SK-N-SH (cell line): ENCODE measurements around the gene SPRING1. TPM values are rescaled to one million over a fixed set of nuclear protein-coding genes. Genes with fewer than 3 reads are reported as not detected.

Source experiments
- CTCF ChIA-PET: fragments of 300-600, 350-600 bp; formaldehyde crosslinking; extraction: SDS; loops from one replicate; lab custom pipeline; 2021; lab: Yijun Ruan, JAX
- POLR2A ChIA-PET: fragments of 350-600 bp; sonication (Branson Sonifier 250); formaldehyde crosslinking; extraction: SDS; loops from one replicate; lab custom pipeline; 2020; ENCODE audit warnings: antibody characterized with exemption, inconsistent platforms; lab: Yijun Ruan, JAX
- DNase-seq: peaks from one replicate; pipeline ENCODE4 v3.0.0; 2012
- H2AFZ ChIP-seq: fragments of 200-600 bp; sonication (generic); 2 replicates; pipeline ENCODE4 v1.8.1; 2016; ENCODE audit warnings: antibody characterized with exemption, mild to moderate bottlenecking, low read depth
- H3F3A ChIP-seq: fragments of 200-600 bp; sonication (generic); replicated peaks from 2 replicates; pipeline ENCODE3; 2016; ENCODE audit warnings: antibody characterized with exemption, mild to moderate bottlenecking; ENCODE audit not compliant: insufficient read depth
- H3K27ac ChIP-seq, 2 experiments: fragments of 200-500 bp in 1 of 2; fragments of 200-600 bp in 1 of 2; sonication (Bioruptor generic) in 1 of 2; sonication (generic), shearing (Covaris generic) in 1 of 2; 2 replicates each; pipeline versions ENCODE4 v1.5.1 to v1.6.1; 2014 to 2016; ENCODE audit warnings: low read depth in 2 of 2, inconsistent platforms in 1 of 2, low read length in 1 of 2, mild to moderate bottlenecking in 1 of 2, mixed read lengths in 1 of 2
- H3K27me3 ChIP-seq: fragments of 200-600 bp; sonication (generic), shearing (Covaris generic); 2 replicates; pipeline ENCODE4 v1.6.1; 2016; ENCODE audit warnings: mixed run types; ENCODE audit not compliant: insufficient read depth
- H3K36me3 ChIP-seq, 2 experiments: fragments of 200-500 bp in 1 of 2; fragments of 200-600 bp in 1 of 2; sonication (Bioruptor generic) in 1 of 2; sonication (generic) in 1 of 2; replicated peaks in 1 of 2; 2 replicates each; pipeline versions ENCODE3 to v1.5.1; 2014 to 2016; ENCODE audit warnings: low read length in 1 of 2, mild to moderate bottlenecking in 1 of 2; ENCODE audit not compliant: insufficient read depth in 2 of 2, control insufficient read depth in 1 of 2
- H3K4me1 ChIP-seq, 2 experiments: fragments of 200-500 bp in 1 of 2; fragments of 200-600 bp in 1 of 2; sonication (Bioruptor generic) in 1 of 2; sonication (generic), shearing (Covaris generic) in 1 of 2; 2 replicates each; pipeline versions ENCODE4 v1.5.1 to v1.6.1; 2014 to 2016; ENCODE audit warnings: low read depth in 1 of 2, low read length in 1 of 2, mixed run types in 1 of 2; ENCODE audit not compliant: insufficient read depth in 2 of 2, control insufficient read depth in 1 of 2
- H3K4me2 ChIP-seq: fragments of 200-600 bp; sonication (generic), shearing (Covaris generic); 2 replicates; pipeline ENCODE4 v1.6.1; 2017; ENCODE audit warnings: mixed run types
- H3K4me3 ChIP-seq, 2 experiments: fragments of 200-500 bp in 1 of 2; fragments of 200-600 bp in 1 of 2; sonication (Bioruptor generic) in 1 of 2; sonication (generic), shearing (Covaris generic) in 1 of 2; 2 replicates each; pipeline versions ENCODE4 v1.5.1 to v1.8.1; 2014 to 2016; ENCODE audit warnings: low read depth in 2 of 2, inconsistent platforms in 1 of 2, low read length in 1 of 2, mild to moderate bottlenecking in 1 of 2, mixed read lengths in 1 of 2, moderate library complexity in 1 of 2
- H3K79me2 ChIP-seq: fragments of 200-600 bp; sonication (generic); 2 replicates; pipeline ENCODE4 v1.8.1; 2017; ENCODE audit warnings: mild to moderate bottlenecking; ENCODE audit not compliant: insufficient read depth
- H3K9ac ChIP-seq: fragments of 200-600 bp; sonication (generic); 2 replicates; pipeline ENCODE4 v1.6.1; 2017; ENCODE audit warnings: mixed run types
- H3K9me2 ChIP-seq: fragments of 200-600 bp; sonication (generic); 2 replicates; pipeline ENCODE4 v1.6.1; 2017; ENCODE audit warnings: mixed run types
- H3K9me3 ChIP-seq: fragments of 200-600 bp; sonication (generic); 2 replicates; pipeline ENCODE4 v1.6.1; 2017; ENCODE audit warnings: mixed run types, mild to moderate bottlenecking, moderate library complexity
- H4K20me1 ChIP-seq: fragments of 200-600 bp; sonication (generic); 2 replicates; pipeline ENCODE4 v1.6.1; 2017; ENCODE audit warnings: mild to moderate bottlenecking, mixed run types; ENCODE audit not compliant: insufficient read depth
- CTCF ChIP-seq: fragments of 200-600 bp; sonication (generic); IDR thresholded peaks from 2 replicates; pipeline ENCODE4 v1.6.1; 2017; ENCODE audit warnings: antibody characterized with exemption, mild to moderate bottlenecking, moderate library complexity
- ELF1 ChIP-seq: IDR thresholded peaks from 2 replicates; pipeline ENCODE4 v1.4.0; 2012
- FOXJ3 ChIP-seq: sonication (generic); formaldehyde crosslinking; IDR thresholded peaks from 2 replicates; pipeline ENCODE4 v1.5.1; 2020; ENCODE audit warnings: mild to moderate bottlenecking, missing genetic modification reagents
- FOXM1 ChIP-seq: IDR thresholded peaks from 2 replicates; pipeline ENCODE4 v1.4.0; 2012; ENCODE audit warnings: low read depth, mild to moderate bottlenecking
- GATA2 ChIP-seq: sonication (generic); formaldehyde crosslinking; IDR thresholded peaks from 2 replicates; pipeline ENCODE4 v1.5.0; 2020; ENCODE audit warnings: mild to moderate bottlenecking, missing genetic modification reagents
- IRF3 ChIP-seq: fragments of 150-350 bp; IDR thresholded peaks from 2 replicates; pipeline ENCODE4 v1.6.1; 2016; ENCODE audit warnings: mild to moderate bottlenecking, low read depth, low read length
- MEF2A ChIP-seq: IDR thresholded peaks from 2 replicates; pipeline ENCODE4 v1.4.0; 2012; ENCODE audit warnings: low read depth, borderline replicate concordance
- MXI1 ChIP-seq: IDR thresholded peaks from 2 replicates; pipeline ENCODE4 v1.6.1; 2012; ENCODE audit warnings: mild to moderate bottlenecking, low read depth, low read length, improper control_type of control experiment
- NFIC ChIP-seq: IDR thresholded peaks from 2 replicates; pipeline ENCODE4 v1.4.0; 2012; ENCODE audit warnings: borderline replicate concordance
- POLR2AphosphoS5 ChIP-seq: IDR thresholded peaks from 2 replicates; pipeline ENCODE4 v1.6.1; 2012; ENCODE audit warnings: low read depth, low read length
- RAD21 ChIP-seq: IDR thresholded peaks from 2 replicates; pipeline ENCODE4 v1.6.1; 2012; ENCODE audit warnings: mild to moderate bottlenecking, low read length
- RXRA ChIP-seq: IDR thresholded peaks from 2 replicates; pipeline ENCODE4 v1.4.0; 2012; ENCODE audit warnings: low read depth, mild to moderate bottlenecking, borderline replicate concordance
- TAF1 ChIP-seq: IDR thresholded peaks from 2 replicates; pipeline ENCODE4 v1.6.1; 2012; ENCODE audit warnings: low read depth, mild to moderate bottlenecking, low read length, moderate library complexity, borderline replicate concordance
- USF2 ChIP-seq: fragments of 150-350 bp; IDR thresholded peaks from 2 replicates; pipeline ENCODE4 v1.6.1; 2017; ENCODE audit warnings: antibody characterized with exemption, low read length, low read depth, borderline replicate concordance
- YY1 ChIP-seq: IDR thresholded peaks from 2 replicates; pipeline ENCODE4 v1.4.0; 2012; ENCODE audit warnings: low read depth, mild to moderate bottlenecking
- ZBTB33 ChIP-seq: IDR thresholded peaks from 2 replicates; pipeline ENCODE4 v1.4.0; 2012; ENCODE audit warnings: low read depth, borderline replicate concordance
- WGBS: methylation state at CpG from one replicate; pipeline ENCODE4 v1.1.6; 2017; ENCODE audit warnings: low lambda C conversion rate; 5-methylcytosine and 5-hydroxymethylcytosine counted together
- polyA plus RNA-seq, 3 experiments: library from polyadenylated mRNA; depleted of rRNA; stranded (reverse); fragments of >200 nt; gene quantifications; 2 replicates each; pipeline ENCODE4 v1.2.3, GENCODE V29; 2012

Gene SPRING1
- polyA plus RNA-seq, 1 of the 3 experiments (the other 2 are of a cell fraction): 10.9 TPM

- Histone ChIP-seq H3K9me2 (no peaks in the 10 kb centered on the region), H3K27me3 (no peaks in the 10 kb centered on the region), H3K9ac (no peak overlapping the region), H3K4me3 (no peak overlapping the region), H3K9me3 (no peaks in the 10 kb centered on the region), H2AFZ (no peak overlapping the region), H3K36me3 (peaks cover 10 to 53% of the 10 kb centered on the region in 2 experiments), H3F3A (peaks cover 4% of the 10 kb centered on the region), H4K20me1 (no peaks in the 10 kb centered on the region), H3K4me1 (peaks cover 3 to 10% of the 10 kb centered on the region in 2 experiments; a peak in 2 of 4 replicates), H3K27ac (no peak overlapping the region), H3K79me2 (0 out of 2 replicates have a peak, but pooled peaks cover 6% of the 10 kb centered on the region), H3K4me2 (no peak overlapping the region)
- 95% methylated on average over 27 of the region's 27 CpGs for WGBS
- no peak for DNase-seq
- ChIA-PET POLR2A (no interaction called here), CTCF (interaction anchor here (0.6 to 2.7 kb wide), 2 partner anchors 9 to 981 kb away, joined by 3 to 21 read pairs; no protein-coding TSS in a partner anchor)
- TF ChIP-seq POLR2AphosphoS5 (no peak), RXRA (no peak), FOXM1 (no peak), USF2 (no peak), RAD21 (no peak), FOXJ3 (CRISPR knock-in tag) (no peak)
Observed at GRCh38 chr12:116717466-116718437, 20.1 kb downstream of the SPRING1 start.

- Histone ChIP-seq H3K79me2 (0 out of 2 replicates have a peak, but pooled peaks cover 6% of the 10 kb centered on the region), H3K9ac (no peak overlapping the region), H3F3A (peaks cover 4% of the 10 kb centered on the region), H3K4me3 (no peak overlapping the region), H3K4me2 (no peak overlapping the region), H3K9me3 (no peaks in the 10 kb centered on the region), H4K20me1 (no peaks in the 10 kb centered on the region), H3K27ac (no peak overlapping the region), H3K27me3 (no peaks in the 10 kb centered on the region), H3K4me1 (peaks cover 10 to 18% of the 10 kb centered on the region in 2 experiments; a peak in 3 of 4 replicates), H2AFZ (no peak overlapping the region), H3K36me3 (peaks cover 4 to 28% of the 10 kb centered on the region in 2 experiments), H3K9me2 (no peaks in the 10 kb centered on the region)
- 98% methylated on average over 9 of the region's 9 CpGs for WGBS
- ChIA-PET POLR2A (no interaction called here), CTCF (interaction anchor here (0.6 kb wide), 1 partner anchor 12 kb away, joined by 4 read pairs; no protein-coding TSS in a partner anchor)
- DNase-seq: no peak
- TF ChIP-seq YY1 (no peak), MXI1 (no peak), IRF3 (no peak), RAD21 (no peak), ELF1 (no peak), CTCF (no peak), NFIC (no peak), MEF2A (no peak), GATA2 (CRISPR knock-in tag) (no peak), ZBTB33 (no peak), TAF1 (no peak)
Observed at GRCh38 chr12:116714175-116714574, 23.7 kb downstream of the SPRING1 start.
